Measurements from ENCODE around the gene GRM2. TPM values are rescaled to one million over a fixed set of nuclear protein-coding genes. Genes with fewer than 3 reads are reported as not detected.

The GRM2 gene
- total RNA-seq, 2 experiments from 2014 or later: 1.1 to 1.7 TPM

GRCh38 chr3:51716805-51717204 is 9.9 kb downstream of the GRM2 start:
- Mint-ChIP-seq H3K4me1 (ENCODE audit: low read depth) (peaks cover 33% of the 10 kb centered on the region), H3K36me3 (ENCODE audit: low read depth) (no peaks in the 10 kb centered on the region), H3K4me3 (no peak overlapping the region), H3K9me3 (ENCODE audit: insufficient read depth) (no peaks in the 10 kb centered on the region), H3K27ac (no peak overlapping the region), H3K27me3 (ENCODE audit: low read depth) (no peaks in the 10 kb centered on the region)
- ChIA-PET CTCF (interaction anchor here (0.8 to 6.7 kb wide), 5 partner anchors 10 to 217 kb away, joined by 3 to 146 read pairs (median 3); partner anchors contain the start of gene DCAF1), POLR2A (no interaction called here)
- DNase-seq (no peak), ATAC-seq (no peak)

GRCh38 chr3:51717446-51717845 is 10.6 kb downstream of the GRM2 start:
- H3K9me3 Mint-ChIP-seq (ENCODE audit: insufficient read depth): no peaks in the 10 kb centered on the region
- POLR2A ChIA-PET: no interaction called here
- H3K4me3 Mint-ChIP-seq: no peak overlapping the region
- no peaks in the 10 kb centered on the region for H3K27me3 Mint-ChIP-seq (ENCODE audit: low read depth)
- peaks cover 39% of the 10 kb centered on the region for H3K4me1 Mint-ChIP-seq (ENCODE audit: low read depth)
- no peak for ATAC-seq
- CTCF ChIA-PET: interaction anchor here (1.1 to 6.7 kb wide), 4 partner anchors 12 to 336 kb away, joined by 3 to 146 read pairs (median 16); no protein-coding TSS in a partner anchor
- no peaks in the 10 kb centered on the region for H3K36me3 Mint-ChIP-seq (ENCODE audit: low read depth)
- H3K27ac Mint-ChIP-seq: no peak overlapping the region
- DNase-seq: no peak

- peaks cover 40% of the 10 kb centered on the region for H3K4me1 Mint-ChIP-seq (ENCODE audit: low read depth)
- H3K27me3 Mint-ChIP-seq (ENCODE audit: low read depth): no peaks in the 10 kb centered on the region
- no peaks in the 10 kb centered on the region for H3K9me3 Mint-ChIP-seq (ENCODE audit: insufficient read depth)
- no peak overlapping the region for H3K4me3 Mint-ChIP-seq
- no peak for DNase-seq
- ATAC-seq: no peak
- no peak overlapping the region for H3K27ac Mint-ChIP-seq
- ChIA-PET POLR2A (no interaction called here), CTCF (interaction anchor here (1.1 to 6.7 kb wide), 6 partner anchors 11 to 335 kb away, joined by 3 to 146 read pairs (median 22); partner anchors contain the start of gene DCAF1)
- no peaks in the 10 kb centered on the region for H3K36me3 Mint-ChIP-seq (ENCODE audit: low read depth)
Measured at GRCh38 chr3:51717947-51718346, 11.1 kb downstream of the GRM2 start.

- H3K4me1 Mint-ChIP-seq (ENCODE audit: low read depth): peaks cover 40% of the 10 kb centered on the region
- CTCF ChIA-PET: interaction anchor here (0.6 to 6.7 kb wide), 33 partner anchors 9 to 334 kb away, joined by 3 to 146 read pairs (median 4); partner anchors contain the start of genes DCAF1, GRM2 and TEX264
- POLR2A ChIA-PET: no interaction called here
- peak; percentile 86 for ATAC-seq
- peak; percentile 86 for DNase-seq
- peak overlapping the region; percentile 36 for H3K27ac Mint-ChIP-seq
- H3K9me3 Mint-ChIP-seq (ENCODE audit: insufficient read depth): no peaks in the 10 kb centered on the region
- H3K27me3 Mint-ChIP-seq (ENCODE audit: low read depth): no peaks in the 10 kb centered on the region
- no peak overlapping the region for H3K4me3 Mint-ChIP-seq
- H3K36me3 Mint-ChIP-seq (ENCODE audit: low read depth): no peaks in the 10 kb centered on the region
Measured at GRCh38 chr3:51718547-51719409, 11.9 kb downstream of the GRM2 start.

GRCh38 chr3:51719410-51720025 is 12.7 kb downstream of the GRM2 start:
- H3K36me3 Mint-ChIP-seq (ENCODE audit: low read depth): no peaks in the 10 kb centered on the region
- H3K4me1 Mint-ChIP-seq (ENCODE audit: low read depth): peaks cover 40% of the 10 kb centered on the region
- ATAC-seq (no peak), DNase-seq (no peak)
- no peaks in the 10 kb centered on the region for H3K9me3 Mint-ChIP-seq (ENCODE audit: insufficient read depth)
- ChIA-PET POLR2A (no interaction called here), CTCF (interaction anchor here (0.6 to 6.7 kb wide), 31 partner anchors 10 to 219 kb away, joined by 3 to 146 read pairs (median 5); partner anchors contain the start of genes DCAF1, GRM2 and TEX264)
- H3K27me3 Mint-ChIP-seq (ENCODE audit: low read depth): no peaks in the 10 kb centered on the region
- no peak overlapping the region for H3K4me3 Mint-ChIP-seq
- H3K27ac Mint-ChIP-seq: no peak overlapping the region

- no peak overlapping the region for H3K4me3 Mint-ChIP-seq
- POLR2A ChIA-PET: no interaction called here
- peaks cover 40% of the 10 kb centered on the region for H3K4me1 Mint-ChIP-seq (ENCODE audit: low read depth)
- CTCF ChIA-PET: interaction anchor here (1.2 to 6.7 kb wide), 10 partner anchors 9 to 220 kb away, joined by 3 to 146 read pairs (median 12); partner anchors contain the start of genes DCAF1 and TEX264
- H3K27ac Mint-ChIP-seq: no peak overlapping the region
- H3K36me3 Mint-ChIP-seq (ENCODE audit: low read depth): no peaks in the 10 kb centered on the region
- ATAC-seq (no peak), DNase-seq (no peak)
- no peaks in the 10 kb centered on the region for H3K27me3 Mint-ChIP-seq (ENCODE audit: low read depth)
- no peaks in the 10 kb centered on the region for H3K9me3 Mint-ChIP-seq (ENCODE audit: insufficient read depth)
Measured at GRCh38 chr3:51720292-51721061, 13.6 kb downstream of the GRM2 start.

- Mint-ChIP-seq H3K4me3 (no peak overlapping the region), H3K27ac (peak overlapping the region; percentile 40), H3K27me3 (ENCODE audit: low read depth) (no peaks in the 10 kb centered on the region), H3K9me3 (ENCODE audit: insufficient read depth) (no peaks in the 10 kb centered on the region), H3K36me3 (ENCODE audit: low read depth) (no peaks in the 10 kb centered on the region), H3K4me1 (ENCODE audit: low read depth) (peaks cover 40% of the 10 kb centered on the region)
- no peak for ATAC-seq
- DNase-seq: no peak
- CTCF ChIA-PET: interaction anchor here (3.5 to 6.7 kb wide), 2 partner anchors 13 to 79 kb away, joined by 20 to 146 read pairs; no protein-coding TSS in a partner anchor
- POLR2A ChIA-PET: no interaction called here
Measured at GRCh38 chr3:51721062-51721745, 14.3 kb downstream of the GRM2 start.

GRCh38 chr3:51722362-51722761 is 15.5 kb downstream of the GRM2 start:
- no peaks in the 10 kb centered on the region for H3K9me3 Mint-ChIP-seq (ENCODE audit: insufficient read depth)
- ATAC-seq (no peak), DNase-seq (peak; percentile 51)
- H3K4me1 Mint-ChIP-seq (ENCODE audit: low read depth): peaks cover 41% of the 10 kb centered on the region
- H3K4me3 Mint-ChIP-seq: no peak overlapping the region
- POLR2A ChIA-PET: no interaction called here
- H3K27ac Mint-ChIP-seq: no peak overlapping the region
- H3K36me3 Mint-ChIP-seq (ENCODE audit: low read depth): no peaks in the 10 kb centered on the region
- H3K27me3 Mint-ChIP-seq (ENCODE audit: low read depth): no peaks in the 10 kb centered on the region
- CTCF ChIA-PET: no interaction called here

- no peak for DNase-seq
- ChIA-PET POLR2A (no interaction called here), CTCF (interaction anchor here (0.7 to 4.8 kb wide), 4 partner anchors 8 to 214 kb away, joined by 3 to 30 read pairs (median 6); partner anchors contain the start of gene RRP9)
- Mint-ChIP-seq H3K27ac (no peak overlapping the region), H3K36me3 (ENCODE audit: low read depth) (no peaks in the 10 kb centered on the region), H3K4me3 (no peak overlapping the region), H3K9me3 (ENCODE audit: insufficient read depth) (no peaks in the 10 kb centered on the region), H3K27me3 (ENCODE audit: low read depth) (no peaks in the 10 kb centered on the region), H3K4me1 (ENCODE audit: low read depth) (peaks cover 23% of the 10 kb centered on the region)
- ATAC-seq: no peak
Measured at GRCh38 chr3:51727500-51727899, 20.6 kb downstream of the GRM2 start.

- no peak overlapping the region for H3K4me3 Mint-ChIP-seq
- ATAC-seq: no peak
- H3K27me3 Mint-ChIP-seq (ENCODE audit: low read depth): no peaks in the 10 kb centered on the region
- POLR2A ChIA-PET: interaction anchor here (0.6 kb wide), 1 partner anchor 1071 kb away, joined by 3 read pairs; no protein-coding TSS in a partner anchor
- H3K27ac Mint-ChIP-seq: peak overlapping the region; percentile 7
- no peaks in the 10 kb centered on the region for H3K9me3 Mint-ChIP-seq (ENCODE audit: insufficient read depth)
- DNase-seq: no peak
- H3K36me3 Mint-ChIP-seq (ENCODE audit: low read depth): peaks cover 2% of the 10 kb centered on the region
- CTCF ChIA-PET: interaction anchor here (1.1 to 4.8 kb wide), 4 partner anchors 10 to 90 kb away, joined by 3 to 30 read pairs (median 6); no protein-coding TSS in a partner anchor
- peaks cover 31% of the 10 kb centered on the region for H3K4me1 Mint-ChIP-seq (ENCODE audit: low read depth)
Measured at GRCh38 chr3:51729042-51729633, 22.3 kb downstream of the GRM2 start.

Data from activated CD8-positive, alpha-beta T cell treated with anti-CD3 and anti-CD28 coated beads, Interleukin-2, amount 10 ng/mL, durations not matched to agents 7 days and 5 days (primary cell).